PC-9 (cell line): ENCODE results near the gene CCK.

Experiments
- EZH2 ChIP-seq: fragments of 200-600 bp; sonication (generic); IDR thresholded peaks from 2 replicates; pipeline ENCODE4 v1.8.0; 2017; ENCODE audit warnings: antibody characterized with exemption, low read depth
- TF ChIP-seq, protein P1 (sequence below): fragments of 200-600 bp; sonication (generic); conservative IDR thresholded peaks from 2 replicates; pipeline ENCODE4 v1.6.1; 2017; ENCODE audit warnings: mixed run types, antibody characterized with exemption, mild to moderate bottlenecking, moderate library complexity

DNA sequence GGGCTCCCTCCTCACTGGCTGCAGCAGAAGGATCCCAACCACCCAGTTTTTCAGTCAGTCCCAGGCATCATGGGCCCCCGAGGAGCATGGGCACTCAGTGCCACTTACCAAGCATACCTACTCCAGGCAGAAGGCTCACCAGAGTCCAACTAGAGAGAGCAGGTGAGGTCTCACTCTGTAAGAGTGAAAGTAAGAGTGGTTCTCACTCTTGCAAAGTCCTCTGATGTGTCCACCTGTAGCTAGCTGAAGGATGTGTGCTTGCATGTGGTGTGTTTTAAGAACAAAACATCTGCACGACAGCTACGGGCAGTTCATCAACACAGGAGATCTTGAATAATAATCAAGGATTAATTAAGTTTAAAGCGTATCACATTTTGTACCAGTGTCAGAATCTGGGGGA is 49.7 kb downstream of the CCK start:
- TF ChIP-seq, protein P1, sequence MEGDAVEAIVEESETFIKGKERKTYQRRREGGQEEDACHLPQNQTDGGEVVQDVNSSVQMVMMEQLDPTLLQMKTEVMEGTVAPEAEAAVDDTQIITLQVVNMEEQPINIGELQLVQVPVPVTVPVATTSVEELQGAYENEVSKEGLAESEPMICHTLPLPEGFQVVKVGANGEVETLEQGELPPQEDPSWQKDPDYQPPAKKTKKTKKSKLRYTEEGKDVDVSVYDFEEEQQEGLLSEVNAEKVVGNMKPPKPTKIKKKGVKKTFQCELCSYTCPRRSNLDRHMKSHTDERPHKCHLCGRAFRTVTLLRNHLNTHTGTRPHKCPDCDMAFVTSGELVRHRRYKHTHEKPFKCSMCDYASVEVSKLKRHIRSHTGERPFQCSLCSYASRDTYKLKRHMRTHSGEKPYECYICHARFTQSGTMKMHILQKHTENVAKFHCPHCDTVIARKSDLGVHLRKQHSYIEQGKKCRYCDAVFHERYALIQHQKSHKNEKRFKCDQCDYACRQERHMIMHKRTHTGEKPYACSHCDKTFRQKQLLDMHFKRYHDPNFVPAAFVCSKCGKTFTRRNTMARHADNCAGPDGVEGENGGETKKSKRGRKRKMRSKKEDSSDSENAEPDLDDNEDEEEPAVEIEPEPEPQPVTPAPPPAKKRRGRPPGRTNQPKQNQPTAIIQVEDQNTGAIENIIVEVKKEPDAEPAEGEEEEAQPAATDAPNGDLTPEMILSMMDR, result no peak
- TF ChIP-seq EZH2, result no peak
